CD14-positive monocyte (primary cell): ENCODE results near the gene ASCC3. TPM values are rescaled to one million over a fixed set of nuclear protein-coding genes. Genes with fewer than 3 reads are reported as not detected.

Experiments
- DNase-seq, 3 donors: peaks; one replicate each; pipeline ENCODE4 v3.0.0-alpha.2; 2011 to 2022
- H2AFZ ChIP-seq: 2 replicates; pipeline ENCODE4 v1.6.0; 2012; ENCODE audit warnings: mild to moderate bottlenecking, low read depth, low read length, inconsistent platforms; ENCODE audit not compliant: insufficient read depth, poor library complexity, severe bottlenecking
- H3K27ac ChIP-seq, 2 donors: 1 replicate in 1 of 2; 2 replicates in 1 of 2; pipeline ENCODE4 v1.5.1; 2012 to 2013; ENCODE audit warnings: low read length in 2 of 2, control low read depth in 1 of 2, inconsistent platforms in 1 of 2, low read depth in 1 of 2, mild to moderate bottlenecking in 1 of 2
- H3K27me3 ChIP-seq, 2 donors: one replicate each; pipeline versions ENCODE4 v1.6.0 to v1.6.1; 2011 to 2013; ENCODE audit warnings: low read length in 2 of 2; ENCODE audit not compliant: control insufficient read depth in 2 of 2, insufficient read depth in 2 of 2
- H3K36me3 ChIP-seq, 2 donors: replicated peaks in 1 of 2; 1 replicate in 1 of 2; 2 replicates in 1 of 2; pipeline versions ENCODE4 v1.5.1 to v1.6.1; 2012 to 2013; ENCODE audit warnings: low read length in 2 of 2, control low read depth in 1 of 2, inconsistent platforms in 1 of 2, mild to moderate bottlenecking in 1 of 2; ENCODE audit not compliant: insufficient read depth in 2 of 2, control insufficient read depth in 1 of 2
- H3K4me1 ChIP-seq, 2 donors: 1 replicate in 1 of 2; 2 replicates in 1 of 2; pipeline versions ENCODE4 v1.5.1 to v1.6.1; 2012 to 2013; ENCODE audit warnings: low read length in 2 of 2, control low read depth in 1 of 2, inconsistent platforms in 1 of 2, mild to moderate bottlenecking in 1 of 2, moderate library complexity in 1 of 2; ENCODE audit not compliant: insufficient read depth in 2 of 2, control insufficient read depth in 1 of 2
- H3K4me2 ChIP-seq: replicated peaks from 2 replicates; pipeline ENCODE3; 2012; ENCODE audit warnings: low read length, moderate library complexity, mild to moderate bottlenecking; ENCODE audit not compliant: poor library complexity, severe bottlenecking; ENCODE audit errors: extremely low read depth
- H3K4me3 ChIP-seq, 3 experiments: fragments of 200-600 bp in 1 of 3; sonication (generic) in 1 of 3; replicated peaks in 1 of 3; 1 replicate in 2 of 3; 2 replicates in 1 of 3; pipeline ENCODE4 v1.5.1; 2011 to 2013; ENCODE audit warnings: low read length in 3 of 3, mild to moderate bottlenecking in 3 of 3, control low read depth in 2 of 3, low read depth in 2 of 3, inconsistent platforms in 1 of 3, moderate library complexity in 1 of 3
- H3K79me2 ChIP-seq: 2 replicates; pipeline ENCODE4 v1.6.0; 2012; ENCODE audit warnings: mild to moderate bottlenecking, control low read depth, inconsistent platforms, low read length, moderate library complexity; ENCODE audit not compliant: insufficient read depth
- H3K9ac ChIP-seq: 2 replicates; pipeline ENCODE4 v1.6.0; 2017; ENCODE audit warnings: low read length, mild to moderate bottlenecking; ENCODE audit not compliant: insufficient read depth, poor library complexity, severe bottlenecking
- H3K9me3 ChIP-seq, 2 donors: replicated peaks in 1 of 2; 1 replicate in 1 of 2; 2 replicates in 1 of 2; pipeline versions ENCODE4 v1.5.1 to v1.6.1; 2012 to 2013; ENCODE audit warnings: low read length in 2 of 2, control low read depth in 1 of 2; ENCODE audit not compliant: control insufficient read depth in 1 of 2, insufficient read depth in 1 of 2
- H4K20me1 ChIP-seq: 2 replicates; pipeline ENCODE4 v1.6.0; 2012; ENCODE audit warnings: mild to moderate bottlenecking, low read length, control low read depth, moderate library complexity; ENCODE audit not compliant: insufficient read depth
- H3K27ac Mint-ChIP-seq, 7 donors: one replicate each; pipeline ENCODE4 v1.8.0; 2020; ENCODE audit warnings: mild to moderate bottlenecking in 7 of 7, mixed read lengths in 7 of 7, moderate library complexity in 6 of 7, inconsistent platforms in 2 of 7
- H3K27me3 Mint-ChIP-seq, 3 donors: one replicate each; pipeline ENCODE4 v1.8.0; 2021 to 2022; ENCODE audit warnings: low read depth in 3 of 3, mild to moderate bottlenecking in 3 of 3, mixed read lengths in 3 of 3, moderate library complexity in 3 of 3, inconsistent platforms in 1 of 3
- H3K36me3 Mint-ChIP-seq, 2 donors: one replicate each; pipeline ENCODE4 v1.8.0; 2020; ENCODE audit warnings: mixed read lengths in 2 of 2, inconsistent platforms in 1 of 2, mild to moderate bottlenecking in 1 of 2
- H3K4me1 Mint-ChIP-seq: one replicate; pipeline ENCODE4 v1.8.0; 2020; ENCODE audit warnings: mild to moderate bottlenecking, mixed read lengths
- H3K4me3 Mint-ChIP-seq, 2 donors: one replicate each; pipeline ENCODE4 v1.8.0; 2020; ENCODE audit warnings: mild to moderate bottlenecking in 2 of 2, mixed read lengths in 2 of 2, moderate library complexity in 1 of 2
- H3K9me3 Mint-ChIP-seq, 7 donors: one replicate each; pipeline ENCODE4 v1.8.0; 2020 to 2022; ENCODE audit warnings: mixed read lengths in 7 of 7, mild to moderate bottlenecking in 6 of 7, moderate library complexity in 6 of 7, inconsistent platforms in 2 of 7
- WGBS: methylation state at CpG from one replicate; pipeline ENCODE4 v1.1.5; 2013; ENCODE audit warnings: missing lambda C conversion rate; ENCODE audit not compliant: insufficient coverage; 5-methylcytosine and 5-hydroxymethylcytosine counted together
- intact Hi-C, 2 donors: fragments of 100-400 bp; cut with micrococcal nuclease; formaldehyde crosslinking; loops; one replicate each; pipeline versions ENCODE4 v1.15.0 to v1.15.1; 2023
- polyA plus RNA-seq, 3 donors: library from polyadenylated mRNA; depleted of rRNA in 1 of 3; unstranded in 2 of 3; stranded (reverse) in 1 of 3; fragments of 300-500 nt in 2 of 3; fragments of >200 nt in 1 of 3; fragmentation: Illumina TruSeq in 2 of 3; gene quantifications; 1 replicate in 2 of 3; 2 replicates in 1 of 3; pipeline ENCODE4 v1.2.3, GENCODE V29; 2012 to 2021
- TF ChIP-seq, protein P1 (sequence below): fragments of 200-600 bp; IDR thresholded peaks from one replicate; pipeline ENCODE4 v1.8.0; 2022; ENCODE audit warnings: antibody characterized with exemption, mild to moderate bottlenecking

The ASCC3 gene
- polyA plus RNA-seq, 3 donors = 6.4 to 12.9 (median 10.6) TPM

DNA sequence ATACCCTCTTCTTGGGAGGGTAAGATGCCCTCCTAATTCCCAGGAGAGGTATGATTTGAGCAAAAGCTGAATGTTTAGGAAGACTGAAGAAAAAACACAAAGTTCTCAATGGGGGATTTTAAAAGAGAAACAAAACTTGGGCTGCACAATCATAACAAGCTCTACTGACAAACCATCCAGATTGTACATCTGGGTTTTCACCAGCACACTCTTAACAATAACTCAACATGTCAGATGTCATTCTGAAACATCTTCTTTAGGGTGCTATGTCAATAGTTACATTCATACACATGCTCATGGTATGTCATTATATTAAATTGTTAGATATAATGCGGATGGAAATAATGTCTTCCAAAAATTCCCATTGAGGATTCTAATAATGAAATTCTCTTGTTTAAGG, 95.1 kb downstream of the ASCC3 start:
- H3K27me3 Mint-ChIP-seq = no peaks in the 10 kb centered on the region
- Histone ChIP-seq H3K36me3 (no peaks in the 10 kb centered on the region), H2AFZ (no peak overlapping the region), H3K4me3 (no peak overlapping the region), H3K4me2 (no peak overlapping the region), H3K9ac (no peak overlapping the region), H3K4me1 (no peaks in the 10 kb centered on the region), H4K20me1 (no peaks in the 10 kb centered on the region), H3K27ac (no peak overlapping the region), H3K27me3 (no peaks in the 10 kb centered on the region), H3K9me3 (no peaks in the 10 kb centered on the region), H3K79me2 (no peaks in the 10 kb centered on the region)
- WGBS = no CpG with 5 or more reads among the region's 1 CpG
- no peak overlapping the region for H3K27ac Mint-ChIP-seq
- H3K36me3 Mint-ChIP-seq = peaks cover 10 to 14% of the 10 kb centered on the region in 2 donors
- H3K9me3 Mint-ChIP-seq = no peaks in the 10 kb centered on the region
- no peaks in the 10 kb centered on the region for H3K4me1 Mint-ChIP-seq
- no peak overlapping the region for H3K4me3 Mint-ChIP-seq
- intact Hi-C loops = no loop called here
- TF ChIP-seq, protein P1, sequence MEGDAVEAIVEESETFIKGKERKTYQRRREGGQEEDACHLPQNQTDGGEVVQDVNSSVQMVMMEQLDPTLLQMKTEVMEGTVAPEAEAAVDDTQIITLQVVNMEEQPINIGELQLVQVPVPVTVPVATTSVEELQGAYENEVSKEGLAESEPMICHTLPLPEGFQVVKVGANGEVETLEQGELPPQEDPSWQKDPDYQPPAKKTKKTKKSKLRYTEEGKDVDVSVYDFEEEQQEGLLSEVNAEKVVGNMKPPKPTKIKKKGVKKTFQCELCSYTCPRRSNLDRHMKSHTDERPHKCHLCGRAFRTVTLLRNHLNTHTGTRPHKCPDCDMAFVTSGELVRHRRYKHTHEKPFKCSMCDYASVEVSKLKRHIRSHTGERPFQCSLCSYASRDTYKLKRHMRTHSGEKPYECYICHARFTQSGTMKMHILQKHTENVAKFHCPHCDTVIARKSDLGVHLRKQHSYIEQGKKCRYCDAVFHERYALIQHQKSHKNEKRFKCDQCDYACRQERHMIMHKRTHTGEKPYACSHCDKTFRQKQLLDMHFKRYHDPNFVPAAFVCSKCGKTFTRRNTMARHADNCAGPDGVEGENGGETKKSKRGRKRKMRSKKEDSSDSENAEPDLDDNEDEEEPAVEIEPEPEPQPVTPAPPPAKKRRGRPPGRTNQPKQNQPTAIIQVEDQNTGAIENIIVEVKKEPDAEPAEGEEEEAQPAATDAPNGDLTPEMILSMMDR = no peak
- no peak for DNase-seq

DNA sequence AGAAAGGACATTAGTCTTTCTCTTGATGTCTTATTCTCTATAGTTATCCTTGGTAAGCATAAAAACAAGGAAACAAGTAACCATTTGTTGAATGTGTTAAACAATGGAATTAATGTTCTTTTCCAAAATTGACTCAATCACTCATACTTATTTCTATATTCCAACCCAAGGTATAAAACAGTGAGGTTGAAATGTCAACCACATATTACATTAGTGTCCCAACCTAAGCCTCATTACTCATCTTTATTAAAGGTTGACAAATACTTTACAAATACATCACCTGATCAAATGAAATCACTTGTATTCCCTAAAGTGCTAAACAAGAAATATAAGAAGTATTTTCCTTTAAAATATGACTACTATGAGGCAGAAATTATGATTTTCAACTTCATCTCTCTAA, 100.5 kb downstream of the ASCC3 start:
- Mint-ChIP-seq H3K36me3 (peaks cover 3 to 5% of the 10 kb centered on the region in 2 donors), H3K9me3 (no peaks in the 10 kb centered on the region), H3K27me3 (peaks cover 0 to 2% (median 0%) of the 10 kb centered on the region in 3 donors), H3K4me1 (no peaks in the 10 kb centered on the region), H3K27ac (no peak overlapping the region), H3K4me3 (no peak overlapping the region)
- H4K20me1 ChIP-seq = no peaks in the 10 kb centered on the region
- no peaks in the 10 kb centered on the region for H3K4me1 ChIP-seq
- no peak overlapping the region for H3K27ac ChIP-seq
- no peaks in the 10 kb centered on the region for H3K36me3 ChIP-seq
- no peak overlapping the region for H3K9ac ChIP-seq
- no peaks in the 10 kb centered on the region for H3K79me2 ChIP-seq
- no peak overlapping the region for H2AFZ ChIP-seq
- intact Hi-C loops = no loop called here
- H3K9me3 ChIP-seq = no peaks in the 10 kb centered on the region
- no peak overlapping the region for H3K4me3 ChIP-seq
- no peak for DNase-seq
- no peak overlapping the region for H3K4me2 ChIP-seq
- no peaks in the 10 kb centered on the region for H3K27me3 ChIP-seq
- TF ChIP-seq, protein P1 = no peak
